HG03135 (cell line): ENCODE results near the gene KLF6.
A peak's percentile ranks its signal among the peaks of the same experiment; 100 is the strongest.

Experiments
- ATAC-seq: cut with Tn5 transposase; IDR thresholded peaks from one replicate; pipeline ENCODE4 v1.9.1; 2021; ENCODE audit warnings: mild to moderate bottlenecking, moderate library complexity; ENCODE audit not compliant: unreplicated experiment

Gene KLF6

GRCh38 chr10:3775696-3776551, 9.1 kb downstream of the KLF6 start:
- ATAC-seq, result no peak

DNA sequence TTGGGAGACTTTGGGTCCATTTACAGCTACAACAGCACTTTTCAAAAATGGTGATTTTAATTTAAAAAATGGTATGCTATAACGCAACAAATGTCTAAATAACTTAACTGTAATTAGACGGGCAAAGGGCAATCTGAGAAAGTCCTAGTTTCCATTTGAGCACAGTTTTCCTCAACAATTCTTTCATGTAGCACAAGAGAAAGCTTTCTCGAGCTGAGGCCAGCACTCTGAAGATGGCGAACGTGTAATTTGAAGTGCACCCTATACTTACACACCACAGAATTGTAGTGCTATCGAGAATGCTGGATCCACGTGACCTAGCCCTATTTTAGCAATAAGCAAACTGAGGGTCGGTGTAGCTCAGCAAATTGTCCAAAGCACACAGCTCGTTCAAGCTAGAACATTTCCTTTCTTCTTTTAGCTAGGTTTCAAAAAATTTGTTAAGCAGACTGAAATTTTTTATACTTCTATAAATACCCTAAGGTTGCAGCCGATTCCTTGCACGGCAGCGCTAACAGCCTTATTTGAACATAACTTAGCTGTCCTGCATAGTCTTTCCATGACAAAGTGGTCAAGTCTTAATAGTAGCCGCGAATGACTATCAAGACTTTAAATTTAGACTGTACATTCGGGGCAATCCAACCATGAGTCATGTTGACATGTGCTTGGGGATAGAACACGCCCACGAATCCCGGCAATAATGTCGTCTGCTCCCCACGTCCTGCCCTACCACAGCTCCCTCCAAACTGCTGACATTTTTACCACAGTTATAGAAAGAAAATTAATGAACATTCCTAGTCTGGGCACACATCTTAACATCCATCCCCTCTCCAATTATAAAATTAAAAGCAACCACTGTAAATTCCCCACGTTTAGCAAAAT, 10.0 kb downstream of the KLF6 start:
- no peak for ATAC-seq

GRCh38 chr10:3774018-3774813, 10.8 kb downstream of the KLF6 start:
- no peak for ATAC-seq

- ATAC-seq, result no peak
Observed at GRCh38 chr10:3773460-3774017, 11.5 kb downstream of the KLF6 start.

- no peak for ATAC-seq
Observed at GRCh38 chr10:3772361-3773171, 12.4 kb downstream of the KLF6 start.

DNA sequence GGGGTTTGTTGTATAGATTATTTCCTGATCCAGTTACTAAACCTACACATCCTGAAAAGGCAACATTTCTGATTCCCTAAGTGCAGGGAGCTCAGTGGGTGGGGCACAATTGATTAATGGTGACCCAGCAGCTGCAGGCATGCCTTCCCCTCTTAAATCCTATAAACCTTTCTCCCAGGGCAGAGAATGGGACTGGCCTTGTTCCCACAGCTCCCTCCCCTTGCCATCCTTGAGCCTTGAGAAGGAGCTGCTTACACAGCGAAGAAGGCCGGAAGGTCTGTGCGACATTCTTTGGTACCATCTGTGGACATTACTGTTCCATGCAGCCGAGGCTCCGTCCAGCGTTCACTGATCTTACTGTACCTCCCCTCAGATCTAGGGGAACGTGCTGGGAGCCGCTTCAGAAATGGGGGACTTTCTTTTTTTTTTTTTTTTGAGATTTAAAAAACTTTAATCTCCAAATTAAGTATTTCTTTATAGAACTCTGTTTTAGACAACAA, 14.3 kb downstream of the KLF6 start:
- no peak for ATAC-seq

- no peak for ATAC-seq
Observed at GRCh38 chr10:3769556-3769955, 15.5 kb downstream of the KLF6 start.

DNA sequence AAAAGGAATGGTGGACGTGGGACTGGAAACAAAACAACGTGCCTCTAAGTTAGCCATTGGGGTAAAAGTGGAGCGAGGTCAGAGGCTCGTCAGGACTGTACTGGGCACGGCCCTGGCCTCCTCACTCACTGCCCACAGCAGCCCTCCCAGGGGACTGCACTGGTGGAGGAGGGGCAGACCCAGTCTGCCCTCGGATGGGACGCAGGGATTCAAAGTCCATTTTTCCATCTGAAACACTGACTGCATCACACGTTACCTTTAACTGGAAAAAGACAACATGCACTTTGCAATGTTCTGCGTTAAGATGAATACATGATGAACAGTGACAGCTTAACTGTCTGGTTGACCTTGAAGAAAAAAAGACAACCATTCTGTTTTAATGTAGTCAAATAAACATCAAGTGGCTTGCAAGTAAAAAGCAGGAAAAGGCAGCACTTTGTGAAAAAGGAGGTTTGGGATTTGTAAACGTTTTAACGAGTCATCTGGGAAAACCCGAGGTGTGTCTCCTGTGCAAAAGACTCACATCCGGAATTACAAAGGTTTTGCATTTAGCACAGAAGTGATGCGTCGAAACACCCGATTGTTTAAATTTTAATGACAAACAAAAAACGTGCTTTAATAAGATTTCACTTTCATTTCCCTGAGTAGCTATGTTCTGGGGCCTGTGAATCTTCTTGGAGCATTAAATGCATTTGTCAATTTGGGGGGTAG, 18.8 kb downstream of the KLF6 start:
- ATAC-seq, result no peak

DNA sequence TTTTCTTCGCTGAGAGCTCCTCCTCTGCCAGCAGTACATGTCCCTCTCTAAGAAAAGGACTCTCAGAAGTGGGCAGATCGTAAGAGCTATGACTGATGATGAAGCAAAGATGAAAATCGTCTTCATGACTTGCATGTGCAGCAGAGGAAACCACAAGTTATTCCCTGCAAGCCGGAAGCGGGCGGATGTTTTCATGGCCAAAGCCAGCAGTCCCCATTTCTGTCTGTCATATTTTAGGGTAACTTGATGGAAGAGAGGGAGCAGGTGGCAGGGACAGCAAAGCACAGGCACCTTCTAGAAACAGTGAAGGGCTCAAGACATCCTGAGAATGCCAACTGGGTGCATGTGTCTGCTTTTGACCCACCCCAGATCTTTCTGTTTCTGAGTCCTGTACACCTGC, 19.9 kb downstream of the KLF6 start:
- ATAC-seq, result no peak

- ATAC-seq, result no peak
Observed at GRCh38 chr10:3764626-3765112, 20.3 kb downstream of the KLF6 start.

GRCh38 chr10:3763852-3764625, 21.0 kb downstream of the KLF6 start:
- no peak for ATAC-seq

- ATAC-seq, result no peak
Observed at GRCh38 chr10:3763035-3763456, 22.0 kb downstream of the KLF6 start.

- no peak for ATAC-seq
Observed at GRCh38 chr10:3762309-3762708, 22.7 kb downstream of the KLF6 start.

GRCh38 chr10:3761904-3762303, 23.1 kb downstream of the KLF6 start:
- ATAC-seq, result no peak

DNA sequence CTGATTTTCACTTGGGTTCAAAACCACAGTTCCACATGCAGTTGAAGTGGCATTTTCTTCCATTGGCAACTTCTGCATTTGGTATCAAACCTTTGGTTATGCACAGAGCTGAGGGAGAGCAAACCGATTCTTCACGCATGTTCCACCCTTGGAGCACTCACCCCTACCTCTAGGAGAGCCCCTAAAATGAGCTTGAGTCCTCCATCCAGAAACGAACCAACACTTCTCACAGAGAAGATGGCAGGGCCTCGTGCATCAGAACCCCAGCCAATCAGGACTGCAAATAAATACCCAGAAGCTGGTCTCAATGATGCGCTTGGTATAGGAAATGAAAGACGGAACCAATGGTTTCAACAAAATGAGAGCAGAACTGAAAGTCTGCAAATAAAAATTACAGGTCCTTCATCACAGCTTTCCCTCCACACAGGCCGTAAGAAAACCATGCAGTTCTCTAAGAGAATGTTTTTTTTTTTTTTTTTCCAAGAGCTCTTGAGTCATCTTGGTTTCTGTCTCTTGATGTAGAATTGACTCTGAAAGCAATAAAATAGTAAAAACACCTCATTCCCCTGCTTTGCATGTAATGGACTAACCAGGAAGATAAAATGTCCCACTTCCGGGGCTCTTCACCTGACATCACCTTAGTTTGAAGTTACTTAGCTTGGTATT, 23.9 kb downstream of the KLF6 start:
- ATAC-seq, result peak; percentile 51

DNA sequence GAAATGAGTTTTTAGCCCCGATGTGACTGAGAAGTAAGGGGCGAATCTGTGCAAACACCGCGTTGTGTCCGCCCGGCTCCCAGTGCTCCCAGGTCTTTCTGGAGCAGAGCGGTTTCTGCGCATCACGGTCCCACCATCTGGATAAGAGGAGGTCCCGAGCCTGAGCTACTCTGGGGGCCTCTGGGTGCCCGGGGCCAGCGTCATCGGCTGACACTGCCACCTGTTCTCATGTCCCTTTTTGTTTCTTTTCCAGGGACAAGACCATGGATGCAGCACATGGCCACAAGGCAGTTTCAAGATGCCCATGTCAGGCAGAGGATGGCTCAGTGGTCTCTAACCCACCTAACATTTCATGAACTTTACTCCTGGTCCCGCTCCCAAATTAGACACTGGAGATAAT, 24.9 kb downstream of the KLF6 start:
- ATAC-seq, result no peak

DNA sequence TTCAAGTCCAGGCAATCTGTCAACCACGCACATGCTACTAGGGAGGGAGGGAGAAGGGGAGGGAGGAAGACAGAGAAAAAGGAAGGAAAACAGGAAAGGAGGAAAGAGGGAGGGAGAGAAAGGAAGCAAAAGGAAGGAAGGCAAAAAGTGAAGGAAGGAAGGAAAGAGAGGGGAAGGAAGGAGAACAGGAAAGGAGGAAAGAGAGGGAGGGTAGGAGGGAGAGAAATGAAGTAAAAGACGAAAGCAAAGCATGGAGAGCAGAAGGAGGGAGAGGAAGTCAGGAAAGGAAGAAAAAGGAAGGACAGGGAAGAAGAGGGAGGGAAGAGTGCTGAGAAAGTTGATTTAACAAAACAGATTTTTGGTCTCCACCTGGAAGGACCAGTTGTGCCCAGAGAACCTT, 25.6 kb downstream of the KLF6 start:
- ATAC-seq, result no peak

- no peak for ATAC-seq
Observed at GRCh38 chr10:3758491-3758970, 26.5 kb downstream of the KLF6 start.
